ENCODE results near the gene UTY. TPM values are rescaled to one million over a fixed set of nuclear protein-coding genes. Genes with fewer than 3 reads are reported as not detected.

UTY gene
- total and polyA plus RNA-seq, 2 of the 8 experiments (the other 6 are each of a cell fraction or from before 2014, with no cell fraction given): 7.2 to 20.4 TPM

GRCh38 chrY:13338711-13339110 is 141.1 kb downstream of the UTY start:
- H3K9me3 ChIP-seq (ENCODE audit: insufficient read depth in 2 of 2, low read depth in 1 of 2, low read length in 1 of 2): no peaks in the 10 kb centered on the region
- H3K27ac ChIP-seq (ENCODE audit: low read depth, low read length): no peak overlapping the region
- no peaks in the 10 kb centered on the region for H3K23me2 ChIP-seq (ENCODE audit: low read depth, low read length)
- FAIRE-seq: no peak
- no peak overlapping the region for H2BK20ac ChIP-seq (ENCODE audit: low read length)
- no peak overlapping the region for H4K5ac ChIP-seq (ENCODE audit: insufficient read length, low read depth, low read length)
- H3K36me3 ChIP-seq (ENCODE audit: control insufficient read depth in 2 of 4, insufficient read depth in 4 of 4, low read length in 3 of 4): peaks cover 0 to 35% (median 17%) of the 10 kb centered on the region in 4 experiments; a peak in 7 of 8 replicates
- no peaks in the 10 kb centered on the region for H3K27me3 ChIP-seq (replicated peaks in 1 of 4; ENCODE audit: control insufficient read depth in 3 of 4, extremely low read depth in 1 of 4, insufficient read depth in 3 of 4, low read length in 3 of 4)
- no peak for DNase-seq (ENCODE audit: low read depth in 1 of 2, low spot score in 2 of 2)
- H3K18ac ChIP-seq (ENCODE audit: extremely low read depth, low read length): no peak overlapping the region
- no peak overlapping the region for H2AFZ ChIP-seq (ENCODE audit: low read length)
- H2BK5ac ChIP-seq (ENCODE audit: low read depth, low read length): no peak overlapping the region
- no peak overlapping the region for H3K56ac ChIP-seq (replicated peaks; ENCODE audit: insufficient read length, low read depth, low read length)
- H3K4me2 ChIP-seq (ENCODE audit: insufficient read depth in 1 of 2, low read depth in 2 of 2, low read length in 2 of 2): no peak overlapping the region
- H2BK120ac ChIP-seq (replicated peaks; ENCODE audit: low read depth, low read length): no peak overlapping the region
- no peak overlapping the region for H3K14ac ChIP-seq (ENCODE audit: insufficient read length)
- H3K9ac ChIP-seq (replicated peaks in 1 of 4; ENCODE audit: extremely low read depth in 1 of 4, low read depth in 3 of 4, low read length in 3 of 4): no peak overlapping the region
- H3K23ac ChIP-seq (ENCODE audit: insufficient read length): no peak overlapping the region
- no peaks in the 10 kb centered on the region for H4K20me1 ChIP-seq (replicated peaks in 1 of 2; ENCODE audit: control insufficient read depth in 1 of 2, insufficient read depth in 2 of 2, low read length in 2 of 2)
- H2AK5ac ChIP-seq (ENCODE audit: low read depth, low read length): no peak overlapping the region
- H2BK15ac ChIP-seq (ENCODE audit: low read length): no peak overlapping the region
- no peak for TF ChIP-seq GABPA (IDR thresholded peaks at IDR 0.05; ENCODE audit: borderline replicate concordance, insufficient read depth, low read length)
- no peak for TF ChIP-seq SP1 (IDR thresholded peaks at IDR 0.05; ENCODE audit: low read depth, low read length)
- TF ChIP-seq RXRA (IDR thresholded peaks at IDR 0.05; ENCODE audit: insufficient read depth, low read depth, low read length): no peak
- no peak for TF ChIP-seq FOSL1 (IDR thresholded peaks at IDR 0.05; ENCODE audit: insufficient read depth, low read depth, low read length)
- TF ChIP-seq HDAC2 (IDR thresholded peaks at IDR 0.05; ENCODE audit: borderline replicate concordance in 1 of 2, low read depth in 2 of 2, low read length in 2 of 2): no peak
- no peak for TF ChIP-seq CREB1 (IDR thresholded peaks at IDR 0.05)
- TF ChIP-seq BRCA1 (IDR thresholded peaks at IDR 0.05; ENCODE audit: low read depth, low read length): no peak
- no peak for TF ChIP-seq ASH2L (IDR thresholded peaks at IDR 0.05; ENCODE audit: low read length)
- no peak for TF ChIP-seq GTF2F1 (IDR thresholded peaks at IDR 0.05; ENCODE audit: borderline replicate concordance, low read depth, low read length)
- TF ChIP-seq E2F6 (IDR thresholded peaks at IDR 0.05): no peak
- no peak for TF ChIP-seq TAF1 (IDR thresholded peaks at IDR 0.05; ENCODE audit: low read depth, low read length)
- TF ChIP-seq SP2 (IDR thresholded peaks at IDR 0.05; ENCODE audit: low read length): no peak
- TF ChIP-seq POLR2AphosphoS5 (IDR thresholded peaks at IDR 0.05; ENCODE audit: low read depth, low read length): no peak
- H3K79me2 ChIP-seq (ENCODE audit: control insufficient read depth in 1 of 2, insufficient read depth in 2 of 2, low read length in 2 of 2): peaks cover 0 to 3% of the 10 kb centered on the region in 2 experiments; a peak in 1 of 4 replicates
- H3K79me1 ChIP-seq (ENCODE audit: low read depth, low read length): no peaks in the 10 kb centered on the region
- H3K4me3 ChIP-seq (ENCODE audit: extremely low read depth in 1 of 4, insufficient read depth in 2 of 4, low read depth in 3 of 4, low read length in 4 of 4): no peak overlapping the region
- ChIA-PET CTCF (ENCODE audit: partially characterized antibody) (no interaction called here), POLR2A (ENCODE audit: partially characterized antibody) (no interaction called here)
- no peak overlapping the region for H4K8ac ChIP-seq (ENCODE audit: extremely low read depth, insufficient read depth, low read length)
- no peak overlapping the region for H4K91ac ChIP-seq (replicated peaks; ENCODE audit: insufficient read length, low read length)
- no peak overlapping the region for H3K4ac ChIP-seq (replicated peaks; ENCODE audit: insufficient read length, low read depth, low read length)
- no peak overlapping the region for H2BK12ac ChIP-seq (ENCODE audit: low read depth, low read length)
- 95% methylated on average over 3 of the region's 4 CpGs; no CpG with 5 or more reads in 1 of the 2 experiments for WGBS, 2 experiments (ENCODE audit: extremely low coverage in 1 of 2, insufficient coverage in 1 of 2, insufficient read length in 1 of 2, insufficient replicate concordance in 2 of 2, low coverage in 1 of 2, low lambda C conversion rate in 2 of 2, missing lambda C conversion rate in 1 of 2)
- no peaks in the 10 kb centered on the region for H3K4me1 ChIP-seq (replicated peaks in 1 of 4; ENCODE audit: control insufficient read depth in 3 of 4, insufficient read depth in 4 of 4, low read length in 3 of 4)

Data from H1 (cell line).